ENCODE results near the gene ZSCAN30.
A peak's percentile ranks its signal among the peaks of the same experiment; 100 is the strongest.

The ZSCAN30 gene

DNA sequence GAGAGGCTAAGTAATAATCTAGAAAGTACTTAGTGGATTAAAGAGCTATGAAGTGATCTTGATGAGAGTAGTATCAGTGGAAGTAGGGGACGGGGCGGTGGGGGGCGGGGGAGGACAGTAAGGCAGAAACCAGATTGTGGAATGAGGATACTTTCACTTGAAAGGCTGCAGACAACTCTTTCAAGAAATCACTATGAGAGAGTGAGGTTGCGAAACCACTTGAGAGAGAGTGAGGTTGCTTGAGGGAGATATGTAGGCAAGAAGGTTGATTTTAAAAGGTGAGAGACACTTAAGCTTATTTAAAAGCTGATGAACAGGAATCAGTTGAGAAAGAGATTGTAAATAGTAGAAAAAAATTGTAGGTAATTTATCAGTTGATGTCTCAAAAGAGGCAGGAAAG lies 45.4 kb downstream of the ZSCAN30 start:
- no peak overlapping the region for H3K27ac ChIP-seq
- TF ChIP-seq ZFX (IDR thresholded peaks at IDR 0.05) = no peak
- TF ChIP-seq, protein P1, sequence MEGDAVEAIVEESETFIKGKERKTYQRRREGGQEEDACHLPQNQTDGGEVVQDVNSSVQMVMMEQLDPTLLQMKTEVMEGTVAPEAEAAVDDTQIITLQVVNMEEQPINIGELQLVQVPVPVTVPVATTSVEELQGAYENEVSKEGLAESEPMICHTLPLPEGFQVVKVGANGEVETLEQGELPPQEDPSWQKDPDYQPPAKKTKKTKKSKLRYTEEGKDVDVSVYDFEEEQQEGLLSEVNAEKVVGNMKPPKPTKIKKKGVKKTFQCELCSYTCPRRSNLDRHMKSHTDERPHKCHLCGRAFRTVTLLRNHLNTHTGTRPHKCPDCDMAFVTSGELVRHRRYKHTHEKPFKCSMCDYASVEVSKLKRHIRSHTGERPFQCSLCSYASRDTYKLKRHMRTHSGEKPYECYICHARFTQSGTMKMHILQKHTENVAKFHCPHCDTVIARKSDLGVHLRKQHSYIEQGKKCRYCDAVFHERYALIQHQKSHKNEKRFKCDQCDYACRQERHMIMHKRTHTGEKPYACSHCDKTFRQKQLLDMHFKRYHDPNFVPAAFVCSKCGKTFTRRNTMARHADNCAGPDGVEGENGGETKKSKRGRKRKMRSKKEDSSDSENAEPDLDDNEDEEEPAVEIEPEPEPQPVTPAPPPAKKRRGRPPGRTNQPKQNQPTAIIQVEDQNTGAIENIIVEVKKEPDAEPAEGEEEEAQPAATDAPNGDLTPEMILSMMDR (conservative IDR thresholded peaks at IDR 0.05) = no peak

- TF ChIP-seq, protein P1 (conservative IDR thresholded peaks at IDR 0.05) = no peak
- no peak for TF ChIP-seq ZFX (IDR thresholded peaks at IDR 0.05)
- no peak overlapping the region for H3K27ac ChIP-seq
Measured at GRCh38 chr18:35242426-35242825, 47.6 kb downstream of the ZSCAN30 start.

DNA sequence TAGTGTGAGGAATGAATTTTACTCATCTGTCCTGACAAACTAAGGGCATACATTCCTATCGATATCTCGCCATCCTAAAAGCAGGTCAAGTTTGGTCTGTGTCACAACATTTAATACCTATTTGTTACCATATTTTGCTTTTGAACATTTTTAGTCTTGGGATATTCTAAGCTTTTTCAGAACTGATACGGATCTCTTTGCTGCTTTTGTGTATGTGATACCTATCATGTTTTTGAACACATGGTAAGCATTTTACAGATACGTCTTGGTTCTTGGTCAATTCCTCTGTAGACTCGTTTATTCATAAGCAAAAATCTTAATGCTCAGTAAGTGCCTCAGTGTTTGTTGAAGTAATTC lies 48.6 kb downstream of the ZSCAN30 start:
- H3K27ac ChIP-seq = peak overlapping the region; percentile 86
- TF ChIP-seq, protein P1 (conservative IDR thresholded peaks at IDR 0.05) = no peak

- TF ChIP-seq, protein P1 (conservative IDR thresholded peaks at IDR 0.05) = no peak
- 0 out of 2 replicates have a peak, but pooled peaks have one; percentile 34 for TF ChIP-seq ZFX (IDR thresholded peaks at IDR 0.05)
Measured at GRCh38 chr18:35240664-35241447, 49.2 kb downstream of the ZSCAN30 start, which contains the start of gene ZNF397. Gene ZNF397 (plus strand): TSS chr18:35241034. CDS start chr18:35242471, 1,437 bp downstream.

GRCh38 chr18:35239314-35239713 lies 50.7 kb downstream of the ZSCAN30 start:
- H3K27ac ChIP-seq = no peak overlapping the region
- TF ChIP-seq ZFX (IDR thresholded peaks at IDR 0.05) = no peak

More at GRCh38 chr18:35240664-35241447, 49.2 kb downstream of the ZSCAN30 start, which contains the start of gene ZNF397:
- H3K27ac ChIP-seq = peak within 1 kb of the TSS; percentile 86

DNA sequence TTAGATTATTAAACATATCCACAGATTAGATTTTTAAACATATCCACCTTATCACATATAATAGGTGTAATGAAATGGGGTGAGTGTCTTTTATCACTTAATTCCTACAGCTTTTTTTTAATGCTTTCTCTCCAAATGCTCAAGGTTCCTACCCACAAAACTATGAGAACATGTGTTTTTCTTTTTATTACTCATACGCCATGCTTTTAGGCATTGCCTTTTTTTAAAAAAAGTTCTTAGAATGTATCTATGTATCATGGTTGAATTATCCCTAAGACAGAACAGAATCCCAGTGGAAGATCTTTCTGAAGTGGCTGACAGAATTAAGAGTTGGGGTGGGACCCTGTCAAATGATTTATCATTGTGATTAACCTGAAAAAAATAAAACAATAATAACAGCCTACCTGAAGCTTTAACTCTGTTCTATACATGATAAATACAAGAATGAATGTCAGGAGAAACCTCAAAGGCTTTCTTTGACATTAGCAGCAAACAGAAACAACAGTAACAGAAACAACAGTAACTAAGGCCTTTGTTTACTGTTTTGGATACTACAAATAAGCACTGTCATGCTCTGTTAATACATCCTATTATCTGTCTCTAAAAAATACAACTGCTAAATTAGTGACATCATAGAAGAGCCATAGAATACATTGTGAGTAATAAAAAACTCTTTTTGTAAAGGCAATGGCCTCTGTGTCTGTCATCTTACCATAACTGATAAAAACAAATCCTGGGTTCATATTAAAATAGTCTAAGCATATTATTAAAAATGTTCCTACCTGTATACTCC lies 53.3 kb downstream of the ZSCAN30 start:
- TF ChIP-seq ZFX (IDR thresholded peaks at IDR 0.05) = no peak
- TF ChIP-seq, protein P1 (conservative IDR thresholded peaks at IDR 0.05) = no peak
- no peak overlapping the region for H3K27ac ChIP-seq

DNA sequence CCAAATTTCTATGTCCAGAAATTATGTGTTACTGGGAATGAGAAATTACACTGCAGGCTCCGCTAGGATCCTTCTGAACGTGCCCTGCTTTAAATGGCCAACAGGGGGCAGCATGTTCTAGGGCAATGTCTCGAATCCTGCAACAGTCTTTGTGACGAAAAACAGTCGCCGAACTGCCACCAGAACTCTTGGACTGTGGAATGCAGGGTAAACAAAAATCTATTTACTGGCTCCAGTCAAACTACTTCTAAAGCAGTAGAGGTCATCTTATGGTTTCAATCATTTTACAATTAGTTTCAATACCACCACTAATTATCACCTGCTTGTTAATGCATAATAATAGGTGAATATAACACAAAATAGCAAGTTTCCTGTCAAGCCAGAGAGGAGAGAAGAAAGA lies 59.0 kb downstream of the ZSCAN30 start:
- TF ChIP-seq, protein P1 (conservative IDR thresholded peaks at IDR 0.05) = peak; percentile 91
- TF ChIP-seq ZFX (IDR thresholded peaks at IDR 0.05) = no peak
- no peak overlapping the region for H3K27ac ChIP-seq

All from C4-2B (cell line).